ENCODE measurements around the gene MSH2.

DNA sequence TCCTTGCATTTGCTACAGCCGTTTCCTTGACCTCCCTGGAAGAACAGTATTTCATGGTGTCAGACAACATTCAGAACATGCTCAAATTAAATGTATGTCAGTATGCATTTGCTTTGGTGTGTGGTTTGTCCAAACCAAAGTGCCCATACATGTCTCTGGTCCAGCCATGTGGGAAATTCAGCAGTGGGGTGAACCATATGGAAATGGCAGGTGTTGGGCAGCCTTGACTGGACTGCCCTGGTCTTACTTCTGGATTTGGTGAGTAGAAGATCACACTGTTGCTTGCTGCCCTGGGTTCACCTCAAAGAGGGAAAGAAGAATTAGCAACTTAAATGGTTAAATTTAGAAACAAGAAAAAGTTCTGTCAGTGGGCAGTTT is 84.5 kb downstream of the MSH2 start:
- TF ChIP-seq, protein P1, sequence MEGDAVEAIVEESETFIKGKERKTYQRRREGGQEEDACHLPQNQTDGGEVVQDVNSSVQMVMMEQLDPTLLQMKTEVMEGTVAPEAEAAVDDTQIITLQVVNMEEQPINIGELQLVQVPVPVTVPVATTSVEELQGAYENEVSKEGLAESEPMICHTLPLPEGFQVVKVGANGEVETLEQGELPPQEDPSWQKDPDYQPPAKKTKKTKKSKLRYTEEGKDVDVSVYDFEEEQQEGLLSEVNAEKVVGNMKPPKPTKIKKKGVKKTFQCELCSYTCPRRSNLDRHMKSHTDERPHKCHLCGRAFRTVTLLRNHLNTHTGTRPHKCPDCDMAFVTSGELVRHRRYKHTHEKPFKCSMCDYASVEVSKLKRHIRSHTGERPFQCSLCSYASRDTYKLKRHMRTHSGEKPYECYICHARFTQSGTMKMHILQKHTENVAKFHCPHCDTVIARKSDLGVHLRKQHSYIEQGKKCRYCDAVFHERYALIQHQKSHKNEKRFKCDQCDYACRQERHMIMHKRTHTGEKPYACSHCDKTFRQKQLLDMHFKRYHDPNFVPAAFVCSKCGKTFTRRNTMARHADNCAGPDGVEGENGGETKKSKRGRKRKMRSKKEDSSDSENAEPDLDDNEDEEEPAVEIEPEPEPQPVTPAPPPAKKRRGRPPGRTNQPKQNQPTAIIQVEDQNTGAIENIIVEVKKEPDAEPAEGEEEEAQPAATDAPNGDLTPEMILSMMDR (IDR thresholded peaks at IDR 0.05; ENCODE audit: low read depth, low read length), result no peak
- TF ChIP-seq EZH2phosphoT487 (IDR thresholded peaks at IDR 0.05; ENCODE audit: low read depth), result no peak
